Skeletal muscle satellite cell (primary cell): ENCODE data around the gene ZNF786. TPM values are rescaled to one million over a fixed set of nuclear protein-coding genes. Genes with fewer than 3 reads are reported as not detected.

Experiments used
- H3K27me3 ChIP-seq: 2 replicates; pipeline ENCODE4 v1.7.0; 2013; ENCODE audit warnings: low read length; ENCODE audit not compliant: control insufficient read depth, insufficient read depth
- H3K36me3 ChIP-seq: 2 replicates; pipeline ENCODE4 v1.7.0; 2013; ENCODE audit warnings: mild to moderate bottlenecking, control low read depth, low read length; ENCODE audit not compliant: insufficient read depth
- H3K4me1 ChIP-seq: 2 replicates; pipeline ENCODE4 v1.7.0; 2013; ENCODE audit warnings: low read length; ENCODE audit not compliant: control insufficient read depth, insufficient read depth
- H3K4me2 ChIP-seq: 2 replicates; pipeline ENCODE4 v1.7.0; 2013; ENCODE audit warnings: mild to moderate bottlenecking, low read length
- H3K4me3 ChIP-seq: 2 replicates; pipeline ENCODE4 v1.7.0; 2013; ENCODE audit warnings: low read length
- H3K9ac ChIP-seq: 2 replicates; pipeline ENCODE4 v1.7.0; 2013; ENCODE audit warnings: mild to moderate bottlenecking, low read depth, low read length, moderate library complexity
- H3K9me3 ChIP-seq: replicated peaks from 2 replicates; pipeline ENCODE4 v1.7.0; 2013; ENCODE audit warnings: mild to moderate bottlenecking, control low read depth, low read length
- small RNA-seq: library from RNA; depleted of rRNA; stranded (forward); fragments of <200 nt; gene quantifications from one replicate; pipeline ENCODE3, GENCODE V24; 2012

Gene ZNF786

DNA sequence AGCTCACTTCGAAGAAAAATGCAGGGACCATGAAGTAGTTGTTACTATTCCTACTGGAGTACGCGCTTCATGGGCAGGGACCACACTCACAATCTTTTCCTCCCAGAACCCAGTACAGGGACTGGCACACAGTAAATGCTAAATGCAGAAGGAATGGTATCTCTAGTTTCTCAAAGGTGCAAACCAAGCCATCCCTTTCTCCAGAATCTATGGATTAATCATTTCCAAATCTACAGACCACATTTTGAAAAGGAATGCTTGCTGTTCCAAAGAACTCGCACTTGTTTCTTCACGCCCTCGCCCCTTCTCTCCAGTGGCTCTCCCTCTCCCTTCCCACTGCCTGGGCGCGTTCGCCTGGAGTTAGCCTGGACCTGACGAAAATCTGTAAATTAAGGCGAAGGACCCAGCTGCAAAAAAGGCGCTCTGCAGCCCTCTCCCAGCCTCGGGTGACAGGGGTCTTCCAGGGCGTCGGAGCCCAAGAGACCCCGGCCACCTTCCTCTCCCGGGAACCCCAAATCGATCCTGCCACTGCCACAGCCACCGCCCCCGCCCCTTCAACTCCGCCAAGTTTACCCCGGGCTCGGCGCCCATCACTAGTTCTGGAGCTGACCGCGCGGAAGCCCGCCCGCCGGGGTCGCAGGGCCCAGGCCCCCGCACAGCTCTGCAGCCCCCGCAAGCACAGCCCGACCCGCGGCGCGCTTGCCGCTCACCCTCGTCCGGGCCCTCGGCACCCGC lies 62.7 kb downstream of the ZNF786 start:
- Histone ChIP-seq H3K4me1 (peaks cover 11% of the 10 kb centered on the region), H3K4me3 (peak overlapping the region; percentile 88), H3K27me3 (no peaks in the 10 kb centered on the region), H3K4me2 (peak overlapping the region; percentile 87), H3K36me3 (no peaks in the 10 kb centered on the region), H3K9me3 (no peaks in the 10 kb centered on the region), H3K9ac (peak overlapping the region; percentile 93)

- Histone ChIP-seq H3K36me3 (no peaks in the 10 kb centered on the region), H3K4me3 (peak overlapping the region; percentile 88), H3K9ac (peak overlapping the region; percentile 93), H3K4me2 (peak overlapping the region; percentile 87), H3K27me3 (no peaks in the 10 kb centered on the region), H3K4me1 (peaks cover 16% of the 10 kb centered on the region), H3K9me3 (no peaks in the 10 kb centered on the region)
Observed at GRCh38 chr7:149027055-149027454, 63.5 kb downstream of the ZNF786 start.

DNA sequence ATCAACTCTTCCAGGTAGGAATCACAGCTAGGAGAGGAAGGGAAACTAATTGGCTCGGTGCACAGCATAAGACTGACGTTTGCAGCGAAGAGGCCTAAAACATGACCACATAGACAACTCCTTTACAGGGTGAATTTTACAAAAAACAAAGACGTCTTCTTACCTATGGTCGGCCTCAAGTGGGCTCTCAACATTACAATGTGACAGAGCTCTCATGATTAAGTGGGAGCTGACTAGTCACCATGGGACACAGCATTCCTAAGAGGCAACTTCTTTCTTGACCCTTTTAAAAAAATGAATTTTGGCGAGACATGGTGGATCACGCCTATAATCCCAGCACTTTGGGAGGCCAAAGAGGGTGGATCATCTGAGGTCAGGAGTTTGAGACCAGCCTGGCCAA lies 66.9 kb downstream of the ZNF786 start:
- no peak overlapping the region for H3K4me3 ChIP-seq
- H3K27me3 ChIP-seq = no peaks in the 10 kb centered on the region
- no peak overlapping the region for H3K9ac ChIP-seq
- no peak overlapping the region for H3K4me2 ChIP-seq
- no peaks in the 10 kb centered on the region for H3K9me3 ChIP-seq
- peaks cover 14% of the 10 kb centered on the region for H3K36me3 ChIP-seq
- peaks cover 16% of the 10 kb centered on the region for H3K4me1 ChIP-seq

GRCh38 chr7:149022756-149023360 lies 67.7 kb downstream of the ZNF786 start:
- Histone ChIP-seq H3K9ac (no peak overlapping the region), H3K36me3 (peaks cover 19% of the 10 kb centered on the region), H3K27me3 (no peaks in the 10 kb centered on the region), H3K4me3 (no peak overlapping the region), H3K4me1 (peaks cover 16% of the 10 kb centered on the region), H3K9me3 (no peaks in the 10 kb centered on the region), H3K4me2 (peak overlapping the region; percentile 19)

DNA sequence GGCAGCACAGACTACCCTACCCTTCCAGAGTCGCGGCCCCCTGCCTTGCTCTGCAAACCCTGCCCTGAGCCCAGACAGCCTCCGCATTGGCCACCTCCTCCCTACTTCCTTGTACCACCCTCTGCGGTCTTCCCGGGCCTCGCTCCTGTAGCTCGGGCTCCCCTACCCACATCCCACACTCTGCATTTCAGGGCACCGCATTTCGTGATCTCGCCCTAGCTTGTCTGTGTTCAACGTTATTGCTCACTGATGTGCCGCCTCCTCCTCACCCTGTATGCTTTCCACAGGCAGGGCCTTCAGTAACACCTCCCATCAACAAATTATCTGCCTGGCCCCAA lies 68.8 kb downstream of the ZNF786 start:
- H3K4me1 ChIP-seq = peaks cover 12% of the 10 kb centered on the region
- no peaks in the 10 kb centered on the region for H3K27me3 ChIP-seq
- H3K36me3 ChIP-seq = peaks cover 23% of the 10 kb centered on the region
- no peaks in the 10 kb centered on the region for H3K9me3 ChIP-seq
- no peak overlapping the region for H3K9ac ChIP-seq
- H3K4me2 ChIP-seq = no peak overlapping the region
- no peak overlapping the region for H3K4me3 ChIP-seq

DNA sequence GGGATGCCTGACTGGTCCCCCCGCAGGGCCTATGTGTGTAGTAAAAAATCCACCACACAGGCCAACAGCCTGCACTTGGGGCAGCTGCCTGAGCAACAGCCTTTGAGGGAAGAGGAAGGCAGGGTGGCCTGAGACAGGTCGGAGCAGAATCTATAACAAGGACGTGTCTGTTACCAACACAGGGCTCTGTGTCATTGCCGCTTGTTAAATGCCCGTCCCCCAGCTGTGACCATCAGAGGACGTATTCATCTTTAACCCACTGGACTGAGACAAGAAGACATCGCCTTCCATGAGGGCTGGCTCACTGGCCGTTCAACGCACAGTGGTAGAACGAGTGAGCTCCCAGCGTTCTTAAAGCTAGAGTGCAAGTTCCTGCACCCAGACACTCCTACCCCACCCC lies 70.0 kb downstream of the ZNF786 start:
- Histone ChIP-seq H3K36me3 (peaks cover 30% of the 10 kb centered on the region), H3K9me3 (no peaks in the 10 kb centered on the region)

More for the DNA sequence above, 70.0 kb downstream of the ZNF786 start:
- H3K27me3 ChIP-seq = no peaks in the 10 kb centered on the region
- H3K4me3 ChIP-seq = no peak overlapping the region
- H3K4me2 ChIP-seq = no peak overlapping the region
- no peak overlapping the region for H3K9ac ChIP-seq
- H3K4me1 ChIP-seq = peaks cover 9% of the 10 kb centered on the region

Small RNA genes lying within 50 kb of the gene (small RNA-seq; reads per million reads assigned to genes)
- gene COX6B1P1 (not detected), gene RN7SL521P (not detected), gene RNU6-650P (0.21 reads per million)
